Measurements from ENCODE around the gene MYO9B. TPM values are rescaled to one million over a fixed set of nuclear protein-coding genes. Genes with fewer than 3 reads are reported as not detected.
A peak's percentile ranks its signal among the peaks of the same experiment; 100 is the strongest.

Gene MYO9B
- total RNA-seq, 1 donor from 2014 or later: 55.9 TPM

- no peak for DNase-seq (ENCODE audit: low read depth)
- no peak overlapping the region for H3K4me3 ChIP-seq (ENCODE audit: low read depth, low read length)
- no peak for TF ChIP-seq CTCF (conservative IDR thresholded peaks at IDR 0.05; ENCODE audit: low read depth, low read length)
These were observed 183.7 kb downstream of the MYO9B start for GRCh38 chr19:17259118-17259780.

- no peak overlapping the region for H3K4me3 ChIP-seq (ENCODE audit: low read depth, low read length)
- DNase-seq (ENCODE audit: low read depth): no peak
- TF ChIP-seq CTCF (conservative IDR thresholded peaks at IDR 0.05; ENCODE audit: low read depth, low read length): no peak
These were observed 184.4 kb downstream of the MYO9B start for GRCh38 chr19:17259934-17260333.

GRCh38 chr19:17260842-17261325 lies 185.3 kb downstream of the MYO9B start:
- no peak for DNase-seq (ENCODE audit: low read depth)
- no peak overlapping the region for H3K4me3 ChIP-seq (ENCODE audit: low read depth, low read length)
- peak; percentile 87 for TF ChIP-seq CTCF (conservative IDR thresholded peaks at IDR 0.05; ENCODE audit: low read depth, low read length)

- H3K4me3 ChIP-seq (ENCODE audit: low read depth, low read length): no peak overlapping the region
- no peak for DNase-seq (ENCODE audit: low read depth)
- no peak for TF ChIP-seq CTCF (conservative IDR thresholded peaks at IDR 0.05; ENCODE audit: low read depth, low read length)
These were observed 187.0 kb downstream of the MYO9B start for GRCh38 chr19:17262557-17262956.

Other genes starting within 250 kb of the MYO9B start
- gene SIN3B, start 246.4 kb upstream of the MYO9B start, total RNA-seq: 20.4 and 24.8 TPM in 2 replicates
- gene F2RL3, start 186.8 kb upstream of the MYO9B start, total RNA-seq: not detected in 2 replicates
- 0.22 and 8.2 TPM in 2 replicates for gene CPAMD8, start 49.0 kb upstream of the MYO9B start, total RNA-seq
- 20.5 and 25.5 TPM in 2 replicates for gene HAUS8, start 325 bp upstream of the MYO9B start, total RNA-seq
- 9.0 and 25.3 TPM in 2 replicates for gene USE1, start 139.6 kb downstream of the MYO9B start, total RNA-seq
- 4.6 and 8.1 TPM in 2 replicates for gene OCEL1, start 150.4 kb downstream of the MYO9B start, total RNA-seq
- 122 and 131 TPM in 2 replicates for gene NR2F6, start 170.1 kb downstream of the MYO9B start, total RNA-seq
- not detected in 2 replicates for gene USHBP1, start 189.0 kb downstream of the MYO9B start, total RNA-seq
- 125 and 141 TPM in 2 replicates for gene BABAM1, start 191.7 kb downstream of the MYO9B start, total RNA-seq
- 3.0 and 4.1 TPM in 2 replicates for gene ANKLE1, start 206.1 kb downstream of the MYO9B start, total RNA-seq
- gene ABHD8, start 227.6 kb downstream of the MYO9B start, total RNA-seq: 10.3 and 20.9 TPM in 2 replicates
- 121 and 161 TPM in 2 replicates for gene MRPL34, start 230.1 kb downstream of the MYO9B start, total RNA-seq
- gene DDA1, start 233.8 kb downstream of the MYO9B start, total RNA-seq: 35.6 and 47.0 TPM in 2 replicates